ENCODE measurements around the gene CEP192. TPM values are rescaled to one million over a fixed set of nuclear protein-coding genes. Genes with fewer than 3 reads are reported as not detected.
A peak's percentile ranks its signal among the peaks of the same experiment; 100 is the strongest.

The CEP192 gene
- total and polyA plus RNA-seq, 2 of the 13 experiments (the other 11 are each of a cell fraction or from before 2014, with no cell fraction given) = 15.3 to 24.7 TPM

- TF ChIP-seq HMGXB4 (CRISPR knock-in tag; IDR thresholded peaks at IDR 0.05; ENCODE audit: borderline replicate concordance in 1 of 2, low read depth in 1 of 2) = peak; percentile 61 to 84; a peak in 3 of 4 replicates
- TF ChIP-seq, protein P1, sequence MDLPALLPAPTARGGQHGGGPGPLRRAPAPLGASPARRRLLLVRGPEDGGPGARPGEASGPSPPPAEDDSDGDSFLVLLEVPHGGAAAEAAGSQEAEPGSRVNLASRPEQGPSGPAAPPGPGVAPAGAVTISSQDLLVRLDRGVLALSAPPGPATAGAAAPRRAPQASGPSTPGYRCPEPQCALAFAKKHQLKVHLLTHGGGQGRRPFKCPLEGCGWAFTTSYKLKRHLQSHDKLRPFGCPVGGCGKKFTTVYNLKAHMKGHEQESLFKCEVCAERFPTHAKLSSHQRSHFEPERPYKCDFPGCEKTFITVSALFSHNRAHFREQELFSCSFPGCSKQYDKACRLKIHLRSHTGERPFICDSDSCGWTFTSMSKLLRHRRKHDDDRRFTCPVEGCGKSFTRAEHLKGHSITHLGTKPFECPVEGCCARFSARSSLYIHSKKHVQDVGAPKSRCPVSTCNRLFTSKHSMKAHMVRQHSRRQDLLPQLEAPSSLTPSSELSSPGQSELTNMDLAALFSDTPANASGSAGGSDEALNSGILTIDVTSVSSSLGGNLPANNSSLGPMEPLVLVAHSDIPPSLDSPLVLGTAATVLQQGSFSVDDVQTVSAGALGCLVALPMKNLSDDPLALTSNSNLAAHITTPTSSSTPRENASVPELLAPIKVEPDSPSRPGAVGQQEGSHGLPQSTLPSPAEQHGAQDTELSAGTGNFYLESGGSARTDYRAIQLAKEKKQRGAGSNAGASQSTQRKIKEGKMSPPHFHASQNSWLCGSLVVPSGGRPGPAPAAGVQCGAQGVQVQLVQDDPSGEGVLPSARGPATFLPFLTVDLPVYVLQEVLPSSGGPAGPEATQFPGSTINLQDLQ (CRISPR knock-in tag; IDR thresholded peaks at IDR 0.05) = no peak
- TF ChIP-seq, protein P2, sequence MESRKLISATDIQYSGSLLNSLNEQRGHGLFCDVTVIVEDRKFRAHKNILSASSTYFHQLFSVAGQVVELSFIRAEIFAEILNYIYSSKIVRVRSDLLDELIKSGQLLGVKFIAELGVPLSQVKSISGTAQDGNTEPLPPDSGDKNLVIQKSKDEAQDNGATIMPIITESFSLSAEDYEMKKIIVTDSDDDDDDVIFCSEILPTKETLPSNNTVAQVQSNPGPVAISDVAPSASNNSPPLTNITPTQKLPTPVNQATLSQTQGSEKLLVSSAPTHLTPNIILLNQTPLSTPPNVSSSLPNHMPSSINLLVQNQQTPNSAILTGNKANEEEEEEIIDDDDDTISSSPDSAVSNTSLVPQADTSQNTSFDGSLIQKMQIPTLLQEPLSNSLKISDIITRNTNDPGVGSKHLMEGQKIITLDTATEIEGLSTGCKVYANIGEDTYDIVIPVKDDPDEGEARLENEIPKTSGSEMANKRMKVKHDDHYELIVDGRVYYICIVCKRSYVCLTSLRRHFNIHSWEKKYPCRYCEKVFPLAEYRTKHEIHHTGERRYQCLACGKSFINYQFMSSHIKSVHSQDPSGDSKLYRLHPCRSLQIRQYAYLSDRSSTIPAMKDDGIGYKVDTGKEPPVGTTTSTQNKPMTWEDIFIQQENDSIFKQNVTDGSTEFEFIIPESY (CRISPR knock-in tag; IDR thresholded peaks at IDR 0.05) = no peak
- TF ChIP-seq ZFP37 (CRISPR knock-in tag; IDR thresholded peaks at IDR 0.05; ENCODE audit: borderline replicate concordance) = peak; percentile 49; the same call in 1 of the 2 replicates
- TF ChIP-seq NFKBIZ (CRISPR knock-in tag; IDR thresholded peaks at IDR 0.05) = no peak
- TF ChIP-seq NFE2L1 (CRISPR knock-in tag; IDR thresholded peaks at IDR 0.05; ENCODE audit: borderline replicate concordance) = no peak
- TF ChIP-seq IRF9 (CRISPR knock-in tag; IDR thresholded peaks at IDR 0.05; ENCODE audit: borderline replicate concordance) = peak; percentile 93
- no peak for TF ChIP-seq ATF4 (CRISPR knock-in tag; IDR thresholded peaks at IDR 0.05)
- no peak for TF ChIP-seq ZNF576 (CRISPR knock-in tag; IDR thresholded peaks at IDR 0.05)
- TF ChIP-seq PPARG (CRISPR knock-in tag; conservative IDR thresholded peaks at IDR 0.05) = no peak; the same call in 1 of the 2 replicates
- no peak for TF ChIP-seq PLSCR1 (CRISPR knock-in tag; IDR thresholded peaks at IDR 0.05; ENCODE audit: borderline replicate concordance)
- 0 out of 2 replicates have a peak, but pooled peaks have one; percentile 41 for TF ChIP-seq ZNF263 (CRISPR knock-in tag; IDR thresholded peaks at IDR 0.05)
- no peak for TF ChIP-seq ZNF564 (CRISPR knock-in tag; IDR thresholded peaks at IDR 0.05)
- peak; percentile 77; the same call in 1 of the 2 replicates for TF ChIP-seq ZNF556 (CRISPR knock-in tag; IDR thresholded peaks at IDR 0.05; ENCODE audit: borderline replicate concordance)
- TF ChIP-seq RARA (CRISPR knock-in tag; IDR thresholded peaks at IDR 0.05) = peak; percentile 88
- peak; percentile 43 for TF ChIP-seq HNF4A (CRISPR knock-in tag; IDR thresholded peaks at IDR 0.05)
- TF ChIP-seq, protein P3, sequence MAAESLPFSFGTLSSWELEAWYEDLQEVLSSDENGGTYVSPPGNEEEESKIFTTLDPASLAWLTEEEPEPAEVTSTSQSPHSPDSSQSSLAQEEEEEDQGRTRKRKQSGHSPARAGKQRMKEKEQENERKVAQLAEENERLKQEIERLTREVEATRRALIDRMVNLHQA (CRISPR knock-in tag; IDR thresholded peaks at IDR 0.05) = no peak
- no peak for TF ChIP-seq NCOA1 (CRISPR knock-in tag; IDR thresholded peaks at IDR 0.05)
Measured at GRCh38 chr18:13139885-13140450, 148.8 kb downstream of the CEP192 start (continued).

Measured in HepG2 (cell line).